GM18520 (cell line): ENCODE data around the gene KCTD17.

Source experiments
- ATAC-seq: cut with Tn5 transposase; IDR thresholded peaks from one replicate; pipeline ENCODE4 v1.9.1; 2021; ENCODE audit not compliant: unreplicated experiment

Gene KCTD17

GRCh38 chr22:37043209-37043827 is 8.2 kb upstream of the KCTD17 start:
- no peak for ATAC-seq

DNA sequence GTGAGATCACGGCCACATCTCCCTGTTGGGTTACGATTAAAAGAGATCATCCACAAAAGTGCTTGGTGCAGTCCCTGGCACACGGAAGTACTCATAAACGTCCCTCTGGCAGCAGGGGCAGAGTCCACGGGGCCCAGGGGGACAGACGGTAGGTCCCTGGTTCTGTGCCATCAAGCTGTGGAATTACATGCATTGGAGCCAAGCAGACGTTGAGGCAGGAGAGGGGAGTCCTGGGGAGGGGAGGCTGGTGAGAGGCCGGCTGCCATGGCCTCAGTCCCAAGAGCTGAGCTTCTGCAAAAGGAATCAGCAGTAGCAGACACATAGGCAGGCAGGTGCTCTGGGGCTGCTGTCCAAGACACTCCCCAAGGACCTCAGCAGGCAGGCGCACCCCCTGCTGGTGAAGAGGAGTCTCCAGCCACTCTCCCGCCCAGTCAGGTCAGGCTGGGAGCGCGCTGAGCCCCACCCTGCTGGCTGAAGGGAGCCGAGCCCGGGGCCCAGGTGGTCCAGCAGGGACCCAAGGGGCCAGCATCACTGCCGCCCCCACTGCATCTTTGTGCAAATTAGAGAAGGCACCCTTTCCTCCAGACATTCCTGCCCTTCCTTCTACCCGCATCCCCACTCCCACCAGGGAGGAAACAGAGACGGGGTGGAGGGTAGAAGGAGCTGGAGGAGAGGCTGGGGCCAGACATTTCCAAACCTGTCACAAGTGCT is 7.6 kb upstream of the KCTD17 start:
- no peak for ATAC-seq

GRCh38 chr22:37044634-37045625 is 6.6 kb upstream of the KCTD17 start:
- ATAC-seq = no peak

DNA sequence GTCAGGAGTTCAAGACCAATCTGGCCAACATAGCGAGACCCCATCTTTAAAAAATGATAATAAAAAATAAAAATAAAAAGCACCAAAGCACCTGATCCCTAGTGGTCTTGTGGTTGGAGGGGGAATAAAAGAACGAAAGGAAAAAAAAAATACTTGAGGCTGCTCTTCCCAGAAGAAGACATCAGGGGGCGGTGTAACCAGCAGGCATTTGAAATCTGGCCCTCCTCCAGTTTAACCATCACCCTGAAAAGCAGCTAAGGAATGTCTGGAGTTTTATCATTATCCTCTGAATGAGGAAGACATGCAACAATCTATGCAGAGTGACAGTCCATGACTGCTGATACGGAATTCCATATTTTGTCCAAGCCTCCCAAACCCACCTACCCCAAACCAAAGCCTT is 5.6 kb upstream of the KCTD17 start:
- ATAC-seq = no peak

- ATAC-seq = no peak
Observed at GRCh38 chr22:37046589-37046988, 5.0 kb upstream of the KCTD17 start.

DNA sequence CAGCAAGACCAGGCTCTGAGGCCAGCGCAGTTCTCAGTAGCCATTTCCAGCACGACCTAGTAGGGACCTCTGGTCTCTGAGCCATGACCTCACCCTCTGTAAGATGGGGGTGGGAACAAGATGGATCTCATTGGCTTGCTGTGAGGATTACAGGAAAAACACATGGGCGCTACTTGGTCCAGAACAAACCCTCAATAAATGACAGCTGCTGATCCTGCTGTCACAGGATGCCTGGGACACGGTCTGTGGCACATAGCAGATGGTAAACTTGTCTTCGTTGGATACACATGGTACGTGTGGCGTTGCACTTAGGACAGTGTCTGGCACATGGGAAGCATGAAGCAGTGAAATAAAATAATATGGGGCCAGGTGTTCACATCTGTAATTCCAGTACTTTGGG is 4.5 kb upstream of the KCTD17 start:
- ATAC-seq = no peak

DNA sequence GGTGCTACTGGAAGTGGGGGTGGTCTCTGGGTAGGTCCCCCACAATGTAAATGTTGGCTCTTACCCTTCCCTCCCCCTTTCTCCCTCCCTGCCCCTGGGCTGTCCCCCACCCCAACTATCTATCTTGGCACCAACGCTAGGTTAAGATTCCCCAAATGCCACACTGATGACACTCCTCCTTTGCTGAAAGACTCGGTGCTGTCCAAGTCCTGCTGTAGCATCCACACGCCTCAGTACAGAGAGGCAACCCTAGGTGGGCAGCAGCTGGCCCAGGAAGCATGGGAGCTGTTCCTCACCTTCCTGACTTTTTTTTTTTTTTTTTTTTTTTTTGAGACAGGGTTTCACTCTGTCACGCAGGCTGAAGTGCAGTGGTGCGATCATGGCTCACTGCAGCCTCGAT is 3.4 kb upstream of the KCTD17 start:
- ATAC-seq = no peak

GRCh38 chr22:37049224-37049623 is 2.3 kb upstream of the KCTD17 start:
- ATAC-seq = no peak

DNA sequence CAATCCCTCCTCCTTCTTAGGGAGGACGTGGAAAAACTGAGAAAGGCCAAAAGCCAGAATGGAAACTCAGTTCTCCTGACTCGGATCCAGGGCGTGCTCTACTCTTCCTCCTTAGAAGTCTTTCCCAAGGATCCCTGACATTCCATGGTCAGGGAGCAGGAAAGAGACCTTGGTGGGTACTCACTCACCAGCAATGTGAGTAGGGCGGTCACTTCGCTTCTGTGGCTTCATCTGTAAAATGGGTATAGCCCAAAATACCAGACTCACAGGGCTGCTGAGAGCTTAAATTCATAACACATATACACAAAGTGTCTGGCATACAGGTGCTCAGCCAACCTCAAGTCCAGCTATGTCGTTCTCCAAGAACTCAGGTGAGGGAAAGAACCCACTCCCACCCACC is 629 bp upstream of the KCTD17 start:
- ATAC-seq = no peak

GRCh38 chr22:37052386-37053309 is 1.1 kb downstream of the KCTD17 start:
- no peak for ATAC-seq

- ATAC-seq = no peak
Observed at GRCh38 chr22:37053310-37054055, 1.9 kb downstream of the KCTD17 start.

- ATAC-seq = no peak
Observed at GRCh38 chr22:37054056-37054395, 2.5 kb downstream of the KCTD17 start.

DNA sequence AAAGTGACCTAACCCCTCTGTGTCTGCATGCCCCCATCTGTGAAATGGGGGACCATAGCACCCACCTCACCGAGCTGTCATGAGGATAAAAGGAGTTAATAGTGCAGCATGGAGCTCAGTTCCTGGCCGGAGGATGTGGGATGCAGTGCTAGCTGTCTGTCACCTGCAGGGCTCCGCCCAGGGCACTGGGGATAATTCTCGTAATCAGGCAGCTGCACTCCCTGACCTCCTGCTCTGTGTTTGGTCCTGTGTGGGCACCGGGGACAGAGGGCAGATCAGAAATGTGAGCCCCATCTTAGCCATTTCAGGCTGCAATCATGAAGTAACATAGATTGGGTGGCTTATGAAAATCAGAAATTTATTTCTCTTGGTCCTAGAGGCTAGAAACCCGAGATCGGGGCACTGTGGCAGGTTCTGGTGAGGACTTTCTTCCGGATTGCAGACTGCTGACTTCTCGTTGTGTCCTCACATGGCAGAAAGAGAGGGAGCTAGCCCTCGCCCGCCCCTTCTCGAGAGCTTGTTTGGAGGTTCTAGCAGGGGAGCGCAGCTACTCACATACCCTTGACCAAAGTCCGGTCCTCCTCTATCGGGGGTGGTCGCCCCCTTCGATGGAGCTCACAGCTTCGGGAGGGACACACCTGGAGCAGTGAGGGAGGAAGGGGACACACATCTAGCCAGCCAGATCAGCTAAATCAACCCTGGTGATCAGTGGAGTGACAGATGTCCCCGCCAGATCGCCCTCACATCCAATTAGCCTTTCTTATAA is 3.2 kb downstream of the KCTD17 start:
- ATAC-seq = no peak

GRCh38 chr22:37056246-37056645 is 4.7 kb downstream of the KCTD17 start:
- ATAC-seq = no peak

- no peak for ATAC-seq
Observed at GRCh38 chr22:37057226-37057625, 5.7 kb downstream of the KCTD17 start.

GRCh38 chr22:37057796-37058510 is 6.4 kb downstream of the KCTD17 start:
- no peak for ATAC-seq

GRCh38 chr22:37058917-37059701 is 7.6 kb downstream of the KCTD17 start:
- no peak for ATAC-seq

GRCh38 chr22:37059876-37060449 is 8.4 kb downstream of the KCTD17 start:
- ATAC-seq = no peak
